Measurements from ENCODE around the gene CEND1.

GRCh38 chr11:770642-771616 lies 19.0 kb downstream of the CEND1 start:
- no peak for TF ChIP-seq RAD21 (IDR thresholded peaks at IDR 0.05; ENCODE audit: low read length)
- TF ChIP-seq RFX5 (IDR thresholded peaks at IDR 0.05; ENCODE audit: low read depth, low read length): no peak
- no peak for TF ChIP-seq MXI1 (IDR thresholded peaks at IDR 0.05; ENCODE audit: borderline replicate concordance, low read depth, low read length)
- no peak for TF ChIP-seq CTCF (conservative IDR thresholded peaks at IDR 0.05; ENCODE audit: low read depth, low read length)
- TF ChIP-seq CEBPB (IDR thresholded peaks at IDR 0.05; ENCODE audit: low read depth, low read length): no peak
- TF ChIP-seq RCOR1 (IDR thresholded peaks at IDR 0.05; ENCODE audit: insufficient replicate concordance, low read length): no peak
- no peak for TF ChIP-seq POLR2A (IDR thresholded peaks at IDR 0.05; ENCODE audit: low read depth, low read length)
- no peak for TF ChIP-seq USF2 (IDR thresholded peaks at IDR 0.05; ENCODE audit: low read depth, low read length)
- no peak for TF ChIP-seq FOS (IDR thresholded peaks at IDR 0.05; ENCODE audit: low read depth, low read length)
- TF ChIP-seq SMC3 (IDR thresholded peaks at IDR 0.05; ENCODE audit: low read depth, low read length): no peak
- TF ChIP-seq MAZ (IDR thresholded peaks at IDR 0.05; ENCODE audit: borderline replicate concordance, low read depth, low read length): no peak
- TF ChIP-seq BHLHE40 (IDR thresholded peaks at IDR 0.05; ENCODE audit: low read depth, low read length): no peak
- TF ChIP-seq MAFK (IDR thresholded peaks at IDR 0.05; ENCODE audit: low read depth, low read length): no peak

Data from IMR-90 (cell line).